ENCODE data around the gene BCAS3.
"Not testable (repeated sequence)": the region's sequence is repeated elsewhere in the genome, so short reads cannot be mapped to it uniquely, and the experiment has no call there.

BCAS3 gene

GRCh38 chr17:60969500-60970037 lies 291.9 kb downstream of the BCAS3 start:
- DNase-seq (ENCODE audit: insufficient read length, low spot score) (no peak), FAIRE-seq (no peak)
- TF ChIP-seq PAX5 (IDR thresholded peaks at IDR 0.05; ENCODE audit: insufficient read depth, low read length, severe bottlenecking): no peak
- TF ChIP-seq POU2F2 (IDR thresholded peaks at IDR 0.05; ENCODE audit: low read depth, low read length): no peak
- no peak for TF ChIP-seq SPI1 (IDR thresholded peaks at IDR 0.05; ENCODE audit: low read depth, low read length)
- no peak for TF ChIP-seq POLR2AphosphoS5 (IDR thresholded peaks at IDR 0.05; ENCODE audit: low read depth, low read length)
- no peak for TF ChIP-seq TAF1 (IDR thresholded peaks at IDR 0.05; ENCODE audit: low read depth, low read length)
- TF ChIP-seq POLR2A (IDR thresholded peaks at IDR 0.05; ENCODE audit: low read depth, low read length): no peak

GRCh38 chr17:60970741-60971140 lies 293.1 kb downstream of the BCAS3 start:
- FAIRE-seq (no peak), DNase-seq (ENCODE audit: insufficient read length, low spot score) (no peak)
- TF ChIP-seq SPI1 (IDR thresholded peaks at IDR 0.05; ENCODE audit: low read depth, low read length): no peak

- FAIRE-seq (peak; percentile 63), DNase-seq (ENCODE audit: insufficient read length, low spot score) (peak; percentile 7)
- TF ChIP-seq POU2F2 (IDR thresholded peaks at IDR 0.05; ENCODE audit: low read depth, low read length) (no peak), POLR2A (IDR thresholded peaks at IDR 0.05; ENCODE audit: low read depth, low read length) (no peak), TAF1 (IDR thresholded peaks at IDR 0.05; ENCODE audit: low read depth, low read length) (no peak), PAX5 (IDR thresholded peaks at IDR 0.05; ENCODE audit: insufficient read depth, low read length, severe bottlenecking) (no peak), POLR2AphosphoS5 (IDR thresholded peaks at IDR 0.05; ENCODE audit: low read depth, low read length) (no peak), SPI1 (IDR thresholded peaks at IDR 0.05; ENCODE audit: low read depth, low read length) (no peak)
Measured at GRCh38 chr17:60971515-60972369, 294.1 kb downstream of the BCAS3 start.

- DNase-seq (ENCODE audit: insufficient read length, low spot score); FAIRE-seq: not testable (repeated sequence)
Measured at GRCh38 chr17:60976861-60977260, 299.2 kb downstream of the BCAS3 start.

- no peak for DNase-seq (ENCODE audit: insufficient read length, low spot score)
- TF ChIP-seq PAX5 (IDR thresholded peaks at IDR 0.05; ENCODE audit: insufficient read depth, low read length, severe bottlenecking) (no peak), POLR2AphosphoS5 (IDR thresholded peaks at IDR 0.05; ENCODE audit: low read depth, low read length) (no peak), SPI1 (IDR thresholded peaks at IDR 0.05; ENCODE audit: low read depth, low read length) (no peak), TAF1 (IDR thresholded peaks at IDR 0.05; ENCODE audit: low read depth, low read length) (no peak), POU2F2 (IDR thresholded peaks at IDR 0.05; ENCODE audit: low read depth, low read length) (no peak), POLR2A (IDR thresholded peaks at IDR 0.05; ENCODE audit: low read depth, low read length) (no peak)
- no peak for FAIRE-seq
Measured at GRCh38 chr17:60989379-60989778, 311.7 kb downstream of the BCAS3 start.

GRCh38 chr17:60989846-60990245 lies 312.2 kb downstream of the BCAS3 start:
- no peak for FAIRE-seq
- DNase-seq (ENCODE audit: insufficient read length, low spot score): no peak
- TF ChIP-seq PAX5 (IDR thresholded peaks at IDR 0.05; ENCODE audit: insufficient read depth, low read length, severe bottlenecking): no peak

- DNase-seq (ENCODE audit: insufficient read length, low spot score) (no peak), FAIRE-seq (no peak)
- TF ChIP-seq SPI1 (IDR thresholded peaks at IDR 0.05; ENCODE audit: low read depth, low read length) (no peak), POU2F2 (IDR thresholded peaks at IDR 0.05; ENCODE audit: low read depth, low read length) (no peak), POLR2AphosphoS5 (IDR thresholded peaks at IDR 0.05; ENCODE audit: low read depth, low read length) (no peak)
Measured at GRCh38 chr17:60993497-60993896, 315.8 kb downstream of the BCAS3 start.

- TF ChIP-seq PAX5 (IDR thresholded peaks at IDR 0.05; ENCODE audit: insufficient read depth, low read length, severe bottlenecking): no peak
- no peak for TF ChIP-seq TAF1 (IDR thresholded peaks at IDR 0.05; ENCODE audit: low read depth, low read length)
- TF ChIP-seq POU2F2 (IDR thresholded peaks at IDR 0.05; ENCODE audit: low read depth, low read length): no peak
- no peak for TF ChIP-seq POLR2AphosphoS5 (IDR thresholded peaks at IDR 0.05; ENCODE audit: low read depth, low read length)
- TF ChIP-seq SPI1 (IDR thresholded peaks at IDR 0.05; ENCODE audit: low read depth, low read length): no peak
- no peak for TF ChIP-seq POLR2A (IDR thresholded peaks at IDR 0.05; ENCODE audit: low read depth, low read length)
- FAIRE-seq: no peak
- DNase-seq (ENCODE audit: insufficient read length, low spot score): no peak
Measured at GRCh38 chr17:60995680-60996079, 318.0 kb downstream of the BCAS3 start.

GRCh38 chr17:61000911-61001310 lies 323.3 kb downstream of the BCAS3 start:
- no peak for TF ChIP-seq TAF1 (IDR thresholded peaks at IDR 0.05; ENCODE audit: low read depth, low read length)
- TF ChIP-seq PAX5 (IDR thresholded peaks at IDR 0.05; ENCODE audit: insufficient read depth, low read length, severe bottlenecking): no peak
- no peak for TF ChIP-seq SPI1 (IDR thresholded peaks at IDR 0.05; ENCODE audit: low read depth, low read length)
- no peak for TF ChIP-seq POLR2A (IDR thresholded peaks at IDR 0.05; ENCODE audit: low read depth, low read length)
- TF ChIP-seq POU2F2 (IDR thresholded peaks at IDR 0.05; ENCODE audit: low read depth, low read length): no peak
- TF ChIP-seq POLR2AphosphoS5 (IDR thresholded peaks at IDR 0.05; ENCODE audit: low read depth, low read length): no peak
- FAIRE-seq: no peak

GRCh38 chr17:61002316-61002736 lies 324.7 kb downstream of the BCAS3 start:
- TF ChIP-seq POU2F2 (IDR thresholded peaks at IDR 0.05; ENCODE audit: low read depth, low read length) (no peak), POLR2AphosphoS5 (IDR thresholded peaks at IDR 0.05; ENCODE audit: low read depth, low read length) (no peak), PAX5 (IDR thresholded peaks at IDR 0.05; ENCODE audit: insufficient read depth, low read length, severe bottlenecking) (no peak)
- DNase-seq (ENCODE audit: insufficient read length, low spot score): no peak
- FAIRE-seq: no peak

More at GRCh38 chr17:61000911-61001310, 323.3 kb downstream of the BCAS3 start:
- DNase-seq (ENCODE audit: insufficient read length, low spot score): no peak
